Forelimb muscle (tissue), 1 donor: ENCODE data around the gene FBXL14. TPM values are rescaled to one million over a fixed set of nuclear protein-coding genes. Genes with fewer than 3 reads are reported as not detected.

ENCODE experiments used
- polyA plus RNA-seq: library from polyadenylated mRNA; unstranded; fragments of 120-200 nt; gene quantifications from one replicate; pipeline ENCODE4 v1.2.1, GENCODE V29; 2013; ENCODE audit not compliant: insufficient read length

Gene FBXL14
- polyA plus RNA-seq, 1 donor: 4.5 TPM

Other genes with a start within 250 kb of the FBXL14 start
- gene WNT5B, start 34.6 kb upstream of the FBXL14 start, polyA plus RNA-seq: 34.3 TPM
- 24.3 TPM for gene ADIPOR2, start 96.5 kb upstream of the FBXL14 start, polyA plus RNA-seq
- 0.81 TPM for gene LRTM2, start 226.0 kb upstream of the FBXL14 start, polyA plus RNA-seq